CD4-positive, alpha-beta T cell treated with Interleukin-6 for 4 hours (primary cell): ENCODE results near the gene DDX41.
"Not testable (repeated sequence)": the region's sequence is repeated elsewhere in the genome, so short reads cannot be mapped to it uniquely, and the experiment has no call there.

Experiments used
- DNase-seq: peaks from one replicate; pipeline ENCODE4 v3.0.0-alpha.2; 2020; ENCODE audit warnings: mixed read lengths

The DDX41 gene

DNA sequence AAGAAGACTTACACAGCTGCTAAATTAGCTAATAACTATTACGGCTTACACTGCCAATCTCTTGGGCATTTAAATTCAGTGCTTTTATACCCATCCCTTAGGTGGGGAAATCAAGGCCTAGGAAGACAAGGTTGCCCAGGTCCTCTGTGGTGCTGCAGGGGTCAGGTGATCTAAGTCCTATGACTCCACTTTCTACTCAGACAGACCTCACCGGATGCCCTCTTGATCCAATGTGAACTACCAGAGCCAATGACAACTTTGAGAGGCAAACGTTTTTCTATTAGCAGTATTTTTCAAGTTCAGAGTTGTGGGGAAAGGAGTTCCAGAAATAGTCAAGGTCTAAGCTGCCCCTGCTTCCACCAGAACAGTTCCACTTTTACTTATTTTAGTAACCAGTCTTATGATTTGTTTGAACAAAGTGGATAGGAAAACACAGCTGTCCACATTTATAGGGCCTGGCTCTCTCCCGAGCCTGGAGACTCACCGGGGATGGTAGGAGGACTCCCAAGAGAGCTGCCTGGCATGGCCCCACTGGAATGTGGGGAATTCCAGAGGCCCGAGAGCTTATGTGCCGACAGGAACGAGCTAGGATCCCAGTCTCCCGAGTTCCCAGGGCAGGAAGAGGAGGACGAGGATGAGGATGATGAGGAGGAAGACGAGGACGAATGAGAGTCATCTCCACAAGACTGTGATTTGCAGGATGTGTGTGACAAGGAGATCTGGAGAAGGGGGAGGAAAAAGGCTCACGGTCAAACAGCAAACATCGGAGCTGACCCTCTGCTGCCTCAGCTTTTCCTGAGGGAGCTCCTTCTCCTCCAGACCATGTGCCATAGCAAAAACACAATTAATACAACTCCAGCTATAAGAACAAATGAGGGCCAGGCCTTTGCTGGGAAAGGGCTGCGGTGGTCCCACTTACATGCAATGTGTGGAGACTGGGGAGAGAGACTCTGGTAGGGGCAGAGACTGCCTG is 20.9 kb upstream of the DDX41 start:
- DNase-seq = no peak

DNA sequence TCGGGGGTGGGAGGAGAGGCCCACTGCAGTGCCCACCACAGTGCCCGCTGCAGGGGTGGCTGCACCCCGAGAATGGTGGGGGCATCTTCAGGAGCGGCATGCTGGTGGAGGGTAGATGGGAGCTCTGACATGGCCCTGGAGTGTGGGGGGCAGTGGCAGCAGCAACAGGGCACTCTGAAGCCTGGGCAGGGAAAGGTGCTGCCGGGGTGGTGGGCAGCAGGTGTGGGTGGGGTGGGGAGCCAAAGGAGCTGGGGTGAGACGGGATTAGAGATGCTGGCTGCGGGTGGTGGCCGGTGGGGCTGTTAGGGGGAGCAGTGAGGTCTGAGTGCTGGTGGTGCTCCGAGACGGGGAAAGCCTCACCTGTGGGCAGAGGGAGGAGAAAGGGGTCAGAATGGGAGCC is 19.6 kb upstream of the DDX41 start:
- DNase-seq = no peak

- DNase-seq = no peak
These were observed 18.4 kb upstream of the DDX41 start for GRCh38 chr5:177535125-177535524.

- not testable (repeated sequence) for DNase-seq
These were observed 17.7 kb upstream of the DDX41 start for GRCh38 chr5:177534433-177534832.

DNA sequence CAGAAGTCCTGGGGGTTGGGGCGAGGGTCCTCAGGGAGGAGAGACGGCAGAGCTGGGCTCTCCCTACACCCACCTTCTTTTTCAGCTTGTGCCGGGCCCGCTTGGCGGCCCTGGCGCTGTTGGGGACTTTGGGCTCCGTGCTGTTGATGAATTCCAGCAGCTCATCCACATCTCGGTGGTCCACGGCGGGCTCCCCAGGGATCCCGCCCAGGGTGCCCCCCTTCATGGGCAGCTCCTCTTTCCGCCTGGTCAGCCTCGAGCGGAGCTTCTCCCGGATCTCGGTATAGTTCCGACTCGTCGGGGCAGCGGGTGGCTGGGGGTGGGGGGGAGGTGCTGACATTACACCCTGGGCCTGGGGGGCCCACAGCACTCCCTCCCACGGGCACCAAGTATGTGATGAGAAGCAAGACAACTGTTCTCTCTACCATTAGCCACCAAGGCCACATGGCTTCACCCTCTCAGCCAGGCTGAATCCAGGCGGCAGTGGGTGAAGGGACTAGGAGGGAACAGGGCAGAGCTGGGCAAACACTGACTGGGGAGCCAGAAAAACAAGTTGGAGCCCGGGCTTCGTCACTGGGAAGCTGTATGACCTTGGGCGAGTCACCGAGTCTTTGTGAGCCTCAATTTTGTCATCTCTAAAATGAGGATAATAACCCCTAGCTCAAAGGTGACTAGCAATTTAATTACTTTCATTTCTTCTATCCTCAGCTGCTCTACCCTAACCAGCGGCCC is 14.6 kb upstream of the DDX41 start:
- DNase-seq = no peak

GRCh38 chr5:177530638-177531037 is 13.9 kb upstream of the DDX41 start:
- DNase-seq = no peak

DNA sequence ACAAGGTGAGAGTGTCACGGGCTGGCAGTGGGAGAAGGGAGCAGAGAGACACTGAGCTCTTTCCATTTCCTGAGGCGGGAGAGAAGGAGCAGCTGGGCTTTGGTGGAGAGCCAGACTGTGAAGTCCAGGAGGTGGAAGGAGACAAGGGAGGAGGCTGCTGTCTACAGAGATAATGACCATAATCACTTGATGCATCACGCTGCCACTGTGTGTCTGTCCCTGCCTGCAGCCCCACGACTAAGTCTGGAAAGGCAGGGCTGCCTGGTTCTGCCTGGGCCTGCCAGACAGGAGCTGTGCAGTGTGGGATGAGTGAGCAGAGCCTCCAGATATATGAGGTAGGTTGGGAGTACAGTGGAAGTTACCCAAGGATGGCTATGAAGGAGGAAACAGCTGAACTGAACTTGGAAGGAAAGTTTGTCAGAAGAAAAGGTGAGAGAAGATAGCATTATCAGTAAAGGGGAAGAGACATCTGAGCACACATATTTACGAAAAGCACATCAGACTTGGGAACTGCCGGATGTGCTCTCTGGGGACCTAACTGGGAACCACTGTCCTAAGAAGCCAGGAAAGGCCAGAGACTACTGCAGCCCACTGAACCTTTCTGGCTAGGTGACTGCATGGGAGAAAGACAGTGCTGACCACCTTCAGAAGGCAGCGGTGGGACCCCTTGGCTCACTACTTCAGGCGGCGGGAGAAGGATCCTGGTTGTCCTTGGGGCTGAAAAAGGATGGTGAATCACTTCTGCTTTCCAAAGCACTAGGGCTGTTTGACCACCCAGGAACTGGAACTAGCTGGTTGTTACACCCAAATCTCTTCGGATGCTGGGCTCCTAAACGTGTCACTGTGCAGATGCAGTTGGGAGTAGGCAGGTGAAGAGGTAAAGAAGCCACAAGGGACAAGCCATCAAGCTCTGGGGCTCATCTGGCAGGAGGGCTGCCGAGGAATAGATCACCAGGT is 12.8 kb upstream of the DDX41 start:
- no peak for DNase-seq

- DNase-seq = no peak
These were observed 11.9 kb upstream of the DDX41 start for GRCh38 chr5:177528631-177529030.

- no peak for DNase-seq
These were observed 10.8 kb upstream of the DDX41 start for GRCh38 chr5:177527595-177527994.

DNA sequence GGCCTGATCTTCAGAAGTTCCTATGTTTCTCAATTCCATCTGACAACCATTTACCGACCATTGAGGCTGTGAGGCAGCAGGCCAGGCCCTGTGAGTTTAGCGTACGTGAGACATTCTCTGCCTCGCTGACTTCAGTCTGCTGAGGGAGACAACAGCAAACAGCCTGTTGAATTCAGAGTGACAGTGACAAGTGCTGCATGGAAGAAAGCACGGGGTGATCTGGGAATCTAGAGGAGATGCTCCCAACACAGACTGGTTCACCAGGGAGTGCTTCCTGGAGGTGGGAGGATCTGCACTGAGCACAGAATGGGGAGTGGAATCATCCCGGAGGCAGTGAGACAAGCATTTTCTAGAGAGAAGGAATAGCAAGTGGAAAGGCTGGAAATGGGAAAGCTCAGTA is 10.0 kb upstream of the DDX41 start:
- no peak for DNase-seq

DNA sequence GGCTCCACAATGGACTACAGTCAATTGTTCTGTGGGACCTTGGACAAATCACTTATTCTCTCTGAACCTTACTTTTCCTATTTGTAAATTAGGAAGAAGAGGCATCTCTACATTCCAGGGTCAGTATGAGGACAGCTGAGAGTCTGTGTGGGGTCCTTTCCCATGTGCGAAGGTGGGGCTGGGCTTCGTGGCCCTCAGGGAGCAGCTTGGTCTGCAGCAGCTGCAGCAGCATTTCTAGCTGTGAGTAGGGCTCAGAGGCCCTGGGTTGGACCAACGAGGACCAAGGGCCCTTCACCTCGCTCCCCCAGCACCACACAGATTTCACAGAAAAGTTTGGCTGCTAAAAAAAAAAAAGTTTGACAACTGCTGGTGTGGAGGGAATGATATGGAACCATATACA is 9.4 kb upstream of the DDX41 start:
- no peak for DNase-seq

DNA sequence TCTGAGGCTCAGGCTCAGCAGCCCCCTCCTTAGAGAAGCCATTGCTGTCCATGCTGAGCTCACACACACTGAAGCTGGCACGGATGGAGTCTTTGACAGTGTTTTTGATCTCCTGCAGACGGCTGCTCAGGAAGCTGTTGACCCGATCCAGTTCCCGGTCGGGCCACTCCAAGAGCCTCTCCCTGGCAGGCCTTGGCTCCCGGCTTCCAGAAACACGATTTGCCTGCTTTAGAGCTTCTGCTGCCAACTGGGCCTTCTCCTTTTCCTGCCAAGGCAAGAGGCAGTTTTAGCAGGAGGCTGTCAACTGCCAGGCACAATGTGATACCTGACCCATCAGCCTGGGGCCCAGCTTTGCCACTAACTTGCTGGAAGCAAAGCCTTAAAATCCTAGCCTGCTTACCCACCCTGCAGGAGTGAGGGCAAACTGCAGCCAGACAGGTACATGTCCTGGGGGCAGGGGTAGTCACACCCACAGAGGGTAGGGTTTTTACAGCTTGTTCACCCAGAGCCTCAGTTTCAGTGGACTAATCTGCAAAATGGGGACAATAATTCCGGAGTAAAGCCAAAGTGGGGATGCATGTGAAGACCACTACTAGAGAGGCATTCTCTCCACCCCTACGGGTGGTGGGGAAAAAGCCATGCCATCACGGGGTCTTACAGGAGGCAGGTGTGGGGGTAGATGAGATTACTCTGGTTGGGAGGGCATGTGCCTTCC is 8.3 kb upstream of the DDX41 start:
- no peak for DNase-seq

- no peak for DNase-seq
These were observed 7.8 kb upstream of the DDX41 start for GRCh38 chr5:177524539-177524900.

GRCh38 chr5:177523711-177524538 is 7.2 kb upstream of the DDX41 start:
- no peak for DNase-seq

DNA sequence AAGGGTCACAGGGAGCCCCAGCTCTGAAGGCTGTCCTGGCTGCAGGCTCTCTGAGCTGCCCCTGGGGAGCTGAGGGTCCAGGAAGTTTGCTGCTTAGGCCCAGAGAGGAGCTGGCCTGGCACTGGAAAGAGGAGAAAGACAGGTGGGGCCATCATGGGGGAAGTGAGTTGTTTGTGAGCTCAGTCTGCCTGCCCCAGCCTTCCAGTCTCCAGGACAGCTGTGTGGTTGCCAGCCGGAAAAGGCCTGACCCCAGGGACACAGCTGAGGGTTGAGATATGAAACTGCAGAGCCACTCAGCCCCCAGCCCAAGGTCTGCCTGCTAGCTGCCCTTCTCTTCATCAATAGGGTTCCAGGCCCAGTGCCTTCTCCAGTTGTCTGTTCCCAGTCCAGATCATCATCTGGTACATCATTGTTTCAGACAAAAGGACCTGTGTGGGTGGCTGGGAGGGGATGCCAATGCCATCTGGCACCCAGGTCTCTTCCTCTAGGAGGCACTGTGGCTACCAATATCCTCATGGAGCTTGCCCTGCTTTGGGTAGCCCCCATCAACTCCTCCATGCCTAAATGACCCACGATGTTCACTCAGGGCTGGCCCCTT is 4.3 kb upstream of the DDX41 start:
- no peak for DNase-seq

DNA sequence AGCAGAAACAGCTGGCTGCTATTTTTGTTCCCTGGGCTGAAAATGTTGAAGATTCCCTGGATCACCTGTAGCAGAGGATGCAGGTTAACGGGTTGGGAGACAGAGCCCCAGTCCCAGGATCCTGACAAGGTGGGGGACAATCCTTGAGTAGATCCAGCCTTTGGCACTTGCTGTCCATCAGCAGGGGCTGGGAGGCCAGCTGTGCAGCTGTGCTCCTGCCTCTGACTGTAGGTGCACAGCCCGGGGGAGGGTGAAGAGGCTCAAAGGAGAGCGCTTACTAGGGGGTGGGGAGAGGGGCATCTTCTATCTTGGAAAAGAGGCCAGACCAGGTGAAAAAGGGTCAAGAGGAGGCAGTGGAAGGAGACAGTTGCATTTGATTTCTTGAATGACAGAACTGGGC is 3.5 kb upstream of the DDX41 start:
- no peak for DNase-seq

DNA sequence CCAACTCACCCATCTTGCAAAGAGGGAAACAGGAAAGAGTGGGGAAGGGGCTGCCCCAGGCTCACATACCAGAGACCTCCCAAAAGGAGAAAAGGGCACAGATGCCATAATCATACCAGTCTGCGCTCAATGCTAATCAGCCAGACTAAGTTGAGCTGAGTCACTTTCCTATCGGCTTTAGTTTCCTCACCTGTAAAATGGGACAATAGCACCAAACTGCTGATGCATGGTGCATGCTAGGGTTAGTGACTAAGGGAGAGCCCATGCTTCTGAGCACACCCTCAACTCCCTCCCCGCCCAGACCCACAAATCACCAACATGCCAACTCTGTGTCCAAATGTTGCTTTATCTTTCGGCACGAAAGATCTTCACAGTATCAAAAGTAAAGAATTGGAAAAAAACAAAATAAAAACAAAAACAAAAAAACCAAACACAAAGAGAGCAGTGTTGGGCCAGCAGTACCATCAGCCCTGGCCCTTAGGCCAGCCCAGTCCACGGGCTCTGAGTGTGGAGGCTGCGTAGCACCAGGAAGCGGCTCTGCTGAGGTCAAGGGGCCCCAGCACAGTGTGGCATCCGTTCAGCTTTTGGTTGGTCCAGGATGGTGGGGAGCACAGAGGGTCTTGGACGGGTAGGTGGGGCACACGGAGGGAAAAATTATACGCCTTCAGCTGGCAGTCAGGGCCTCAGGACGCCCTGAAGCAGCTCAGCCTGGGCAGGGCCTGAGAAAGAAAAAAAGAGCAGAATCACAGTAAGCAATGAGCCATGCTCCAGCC is 2.9 kb upstream of the DDX41 start:
- DNase-seq = no peak

DNA sequence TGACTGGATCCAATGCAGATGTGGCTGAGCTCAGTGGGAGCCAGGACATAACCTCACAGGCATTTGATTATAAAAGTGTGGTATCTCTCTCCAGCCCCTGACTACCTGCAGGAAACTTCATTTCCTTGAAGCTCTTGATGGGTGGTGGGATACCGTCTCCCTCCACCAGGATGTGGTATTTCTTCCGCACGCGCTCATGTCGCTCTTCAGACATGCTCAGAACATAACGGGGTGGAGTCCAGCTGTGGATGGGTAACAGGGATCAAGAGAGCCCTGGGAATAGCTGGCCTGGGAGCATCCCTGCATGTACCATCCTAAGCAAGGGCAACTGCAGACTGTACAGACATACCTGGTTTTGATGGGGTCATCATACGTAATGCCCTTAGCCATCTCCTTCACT is 1.2 kb downstream of the DDX41 start:
- no peak for DNase-seq

DNA sequence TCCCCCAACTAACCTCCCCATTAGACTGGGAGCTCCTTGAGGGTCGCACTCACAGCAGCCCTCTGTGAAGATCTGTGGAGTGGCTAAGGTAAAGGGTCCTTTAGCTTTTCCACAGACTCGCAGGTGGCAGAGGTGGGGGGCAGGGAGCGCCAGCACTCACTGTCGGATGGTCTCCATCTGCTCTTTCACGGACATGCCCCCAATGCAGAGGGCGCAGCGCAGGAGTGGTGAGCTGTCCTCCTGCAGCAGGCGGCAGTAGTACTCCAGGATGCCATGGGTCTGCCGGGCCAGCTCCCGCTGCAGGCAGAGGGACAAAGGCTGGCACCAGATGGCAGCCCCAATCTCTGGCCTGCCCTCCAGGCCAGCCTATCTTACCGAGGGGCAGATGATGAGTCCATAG is 2.2 kb downstream of the DDX41 start:
- DNase-seq = no peak

- no peak for DNase-seq
These were observed 3.3 kb downstream of the DDX41 start for GRCh38 chr5:177513500-177513899.
